Spleen (tissue), 11 donors: ENCODE measurements around the gene C4orf50. TPM values are rescaled to one million over a fixed set of nuclear protein-coding genes. Genes with fewer than 3 reads are reported as not detected.

Experiments used
- DNase-seq: peaks from one replicate; pipeline ENCODE4 v3.0.0-alpha.2; 2020
- H3K27ac ChIP-seq, 8 donors: fragments of 200-600 bp; sonication (generic) in 7 of 8; 1 replicate in 4 of 8; 2 replicates in 4 of 8; pipeline versions ENCODE4 v1.5.0 to v1.8.0; 2016 to 2021; ENCODE audit warnings: inconsistent platforms in 4 of 8, mild to moderate bottlenecking in 4 of 8, moderate library complexity in 1 of 8
- H3K27me3 ChIP-seq, 7 donors: fragments of 200-600 bp; sonication (generic) in 6 of 7; replicated peaks in 1 of 7; 1 replicate in 4 of 7; 2 replicates in 3 of 7; pipeline versions ENCODE4 v1.5.0 to v1.8.0; 2016 to 2021; ENCODE audit warnings: inconsistent platforms in 3 of 7, mild to moderate bottlenecking in 1 of 7
- H3K36me3 ChIP-seq, 6 donors: fragments of 200-600 bp; sonication (generic) in 5 of 6; 1 replicate in 4 of 6; 2 replicates in 2 of 6; pipeline versions ENCODE4 v1.5.0 to v1.8.0; 2016 to 2021; ENCODE audit warnings: inconsistent platforms in 2 of 6
- H3K4me1 ChIP-seq, 6 donors: fragments of 200-600 bp; sonication (generic) in 5 of 6; 1 replicate in 3 of 6; 2 replicates in 3 of 6; pipeline versions ENCODE4 v1.5.0 to v1.8.0; 2016 to 2021; ENCODE audit warnings: inconsistent platforms in 3 of 6
- H3K4me3 ChIP-seq, 8 donors: fragments of 200-600 bp; sonication (generic) in 7 of 8; 1 replicate in 4 of 8; 2 replicates in 4 of 8; pipeline versions ENCODE4 v1.5.0 to v1.8.0; 2016 to 2021; ENCODE audit warnings: inconsistent platforms in 4 of 8, mild to moderate bottlenecking in 4 of 8, moderate library complexity in 2 of 8
- H3K9me3 ChIP-seq, 8 donors: fragments of 200-600 bp; sonication (generic) in 7 of 8; 1 replicate in 4 of 8; 2 replicates in 4 of 8; pipeline versions ENCODE4 v1.5.0 to v1.8.0; 2016 to 2021; ENCODE audit warnings: inconsistent platforms in 4 of 8
- CTCF ChIP-seq, 11 experiments: fragments of 200-600 bp in 7 of 11; fragments of 450-650 bp in 4 of 11; sonication (generic) in 4 of 11; IDR thresholded peaks in 8 of 11; conservative IDR thresholded peaks in 3 of 11; 1 replicate in 7 of 11; 2 replicates in 4 of 11; pipeline versions ENCODE4 v1.4.0 to v1.8.0; 2016 to 2021; ENCODE audit warnings: antibody characterized with exemption in 11 of 11, inconsistent platforms in 4 of 11, mild to moderate bottlenecking in 1 of 11
- POLR2A ChIP-seq, 3 donors: fragments of 450-650 bp; IDR thresholded peaks; one replicate each; pipeline ENCODE4 v1.5.1; 2017; ENCODE audit warnings: antibody characterized with exemption in 3 of 3, mild to moderate bottlenecking in 1 of 3
- POLR2AphosphoS5 ChIP-seq, 3 donors: sonication (generic); formaldehyde crosslinking; IDR thresholded peaks; one replicate each; pipeline ENCODE4 v1.5.1; 2017; ENCODE audit warnings: antibody characterized with exemption in 3 of 3
- WGBS, 5 donors: extraction: QIAGEN DNeasy Blood & Tissue Kit in 3 of 5; methylation state at CpG; one replicate each; pipeline versions ENCODE4 v1.1.5 to v1.1.7; 2013 to 2018; 5-methylcytosine and 5-hydroxymethylcytosine counted together
- intact Hi-C: fragments of 100-400 bp; cut with DNase I; formaldehyde crosslinking; loops from one replicate; pipeline ENCODE4 v1.15.0; 2023; ENCODE audit warnings: low total_unique reads
- polyA plus RNA-seq, 3 donors: library from polyadenylated mRNA; stranded (reverse); fragments of 200-250 nt; gene quantifications; one replicate each; pipeline ENCODE4 v1.2.1, GENCODE V29; 2013
- total RNA-seq, 7 donors: library from RNA; depleted of rRNA in 3 of 7; stranded (reverse); fragments of >200 nt in 3 of 7; fragmentation: NEBNext Ultra II Directional in 4 of 7; extraction: Animal tissue kit (Norgen Biotek cat#: 25700) in 4 of 7; gene quantifications; one replicate each; pipeline versions ENCODE4 v1.1.0 to v1.2.1, GENCODE V29; 2016 to 2021
- donor health status: healthy with polysubstance abuse.
- donor health status: DM: no; HTN: no; CAD: no; lungs with moderate emphysema.
- donor health status: DM: no; HTN: no; CAD: no.
- donor health status: Bipolar disorder and iron deficiency.
- donor health status: healthy.
- donor health status: DM: no; HTN: no; CAD: no.
- donor health status: DM: yes; HTN: yes; CAD: no.

The C4orf50 gene
- total and polyA plus RNA-seq, 10 donors = 0.02 to 2.5 (median 0.30) TPM

- H3K4me1 ChIP-seq = no peaks in the 10 kb centered on the region
- WGBS, 5 donors = 51 to 61% (median 58%) methylated on average over 8 of the region's 8 CpGs
- peaks cover 0 to 4% (median 0%) of the 10 kb centered on the region in 8 donors for H3K9me3 ChIP-seq
- TF ChIP-seq CTCF (IDR thresholded peaks at IDR 0.05 in 8 of 11, conservative IDR thresholded peaks at IDR 0.05 in 3 of 11) (no peak), POLR2AphosphoS5 (IDR thresholded peaks at IDR 0.05) (no peak), POLR2A (IDR thresholded peaks at IDR 0.05) (no peak)
- intact Hi-C loops = no loop called here
- no peak overlapping the region for H3K4me3 ChIP-seq
- no peaks in the 10 kb centered on the region for H3K36me3 ChIP-seq
- H3K27me3 ChIP-seq = peaks cover 0 to 49% (median 6%) of the 10 kb centered on the region in 7 donors
- no peak for DNase-seq
- H3K27ac ChIP-seq = no peak overlapping the region
Observed at GRCh38 chr4:5918331-5918985, 99.8 kb downstream of the C4orf50 start.

DNA sequence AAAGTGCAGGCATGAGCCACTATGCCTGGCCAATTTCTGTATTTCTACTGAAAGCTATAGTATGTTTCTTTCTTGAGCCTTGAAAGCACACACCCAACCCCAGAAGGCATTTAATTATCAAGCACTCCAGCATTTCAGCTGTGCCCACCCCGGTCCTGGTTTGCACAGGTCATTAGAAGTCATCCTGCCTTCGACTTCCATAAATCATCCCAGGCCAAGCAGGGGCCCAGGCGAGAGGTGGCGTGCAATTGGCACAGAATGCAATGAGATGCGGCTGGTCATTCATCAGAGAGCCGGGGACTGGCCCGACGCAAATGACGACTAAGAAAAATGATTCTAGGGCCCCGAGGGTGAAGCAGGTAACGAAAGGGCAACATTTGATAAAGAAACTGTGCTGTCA lies 100.6 kb downstream of the C4orf50 start:
- no peak for DNase-seq
- WGBS, 5 donors = 58 to 68% (median 62%) methylated on average over 11 of the region's 11 CpGs
- H3K9me3 ChIP-seq = peaks cover 0 to 9% (median 0%) of the 10 kb centered on the region in 8 donors

DNA sequence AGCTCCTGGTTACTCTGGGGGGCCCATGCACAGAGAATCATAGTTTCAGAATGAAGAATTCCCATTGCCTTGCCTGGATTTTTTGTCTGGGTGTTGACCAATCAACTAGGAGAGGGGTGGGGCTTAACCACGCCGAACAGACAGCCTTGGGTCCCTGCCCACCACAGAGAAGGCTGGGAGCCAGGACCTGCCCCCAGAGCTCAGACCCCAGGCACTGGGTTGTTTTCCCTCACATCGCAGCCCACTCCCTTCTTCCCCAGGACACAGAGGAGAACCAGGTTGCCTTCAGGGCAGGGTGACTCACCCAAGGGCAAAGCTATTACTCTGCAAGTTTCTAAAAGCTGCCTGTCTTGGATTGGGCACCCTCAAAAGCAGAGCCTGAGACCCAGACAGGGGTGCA lies 102.0 kb downstream of the C4orf50 start:
- no peak overlapping the region for H3K27ac ChIP-seq
- H3K27me3 ChIP-seq = peaks cover 0 to 35% (median 6%) of the 10 kb centered on the region in 7 donors
- no peaks in the 10 kb centered on the region for H3K4me1 ChIP-seq
- 40 to 84% (median 73%) methylated on average over 2 to 3 of the region's 3 CpGs for WGBS, 5 donors
- no peak for DNase-seq
- H3K9me3 ChIP-seq = peaks cover 0 to 19% (median 0%) of the 10 kb centered on the region in 8 donors
- intact Hi-C loops = no loop called here
- TF ChIP-seq POLR2A (IDR thresholded peaks at IDR 0.05) = no peak
- TF ChIP-seq POLR2AphosphoS5 (IDR thresholded peaks at IDR 0.05) = no peak
- no peak for TF ChIP-seq CTCF (IDR thresholded peaks at IDR 0.05 in 8 of 11, conservative IDR thresholded peaks at IDR 0.05 in 3 of 11)
- H3K4me3 ChIP-seq = no peak overlapping the region
- no peaks in the 10 kb centered on the region for H3K36me3 ChIP-seq

More for the DNA sequence above, 100.6 kb downstream of the C4orf50 start:
- H3K36me3 ChIP-seq = no peaks in the 10 kb centered on the region
- H3K4me1 ChIP-seq = no peaks in the 10 kb centered on the region
- intact Hi-C loops = no loop called here
- TF ChIP-seq POLR2A (IDR thresholded peaks at IDR 0.05) = no peak
- no peak for TF ChIP-seq POLR2AphosphoS5 (IDR thresholded peaks at IDR 0.05)
- no peak for TF ChIP-seq CTCF (IDR thresholded peaks at IDR 0.05 in 8 of 11, conservative IDR thresholded peaks at IDR 0.05 in 3 of 11)
- no peak overlapping the region for H3K27ac ChIP-seq
- peaks cover 0 to 48% (median 6%) of the 10 kb centered on the region in 7 donors for H3K27me3 ChIP-seq
- no peak overlapping the region for H3K4me3 ChIP-seq

- Histone ChIP-seq H3K27me3 (peaks cover 0 to 9% (median 0%) of the 10 kb centered on the region in 7 donors), H3K36me3 (no peaks in the 10 kb centered on the region), H3K9me3 (peaks cover 0 to 39% (median 11%) of the 10 kb centered on the region in 8 donors), H3K27ac (no peak overlapping the region), H3K4me3 (no peak overlapping the region), H3K4me1 (peaks cover 0 to 3% (median 0%) of the 10 kb centered on the region in 6 donors)
- no peak for DNase-seq
- 83 to 89% (median 86%) methylated on average over 7 of the region's 7 CpGs for WGBS, 5 donors
- intact Hi-C loops = no loop called here
- no peak for TF ChIP-seq POLR2AphosphoS5 (IDR thresholded peaks at IDR 0.05)
- TF ChIP-seq POLR2A (IDR thresholded peaks at IDR 0.05) = no peak
- TF ChIP-seq CTCF (IDR thresholded peaks at IDR 0.05 in 8 of 11, conservative IDR thresholded peaks at IDR 0.05 in 3 of 11) = no peak
Observed at GRCh38 chr4:5913454-5913853, 104.8 kb downstream of the C4orf50 start.
